HG03095 (cell line): Measurements from ENCODE around the gene GIN1.

Source experiments
- ATAC-seq: cut with Tn5 transposase; IDR thresholded peaks from one replicate; pipeline ENCODE4 v1.9.1; 2021; ENCODE audit warnings: moderate library complexity; ENCODE audit not compliant: unreplicated experiment

GIN1 gene

DNA sequence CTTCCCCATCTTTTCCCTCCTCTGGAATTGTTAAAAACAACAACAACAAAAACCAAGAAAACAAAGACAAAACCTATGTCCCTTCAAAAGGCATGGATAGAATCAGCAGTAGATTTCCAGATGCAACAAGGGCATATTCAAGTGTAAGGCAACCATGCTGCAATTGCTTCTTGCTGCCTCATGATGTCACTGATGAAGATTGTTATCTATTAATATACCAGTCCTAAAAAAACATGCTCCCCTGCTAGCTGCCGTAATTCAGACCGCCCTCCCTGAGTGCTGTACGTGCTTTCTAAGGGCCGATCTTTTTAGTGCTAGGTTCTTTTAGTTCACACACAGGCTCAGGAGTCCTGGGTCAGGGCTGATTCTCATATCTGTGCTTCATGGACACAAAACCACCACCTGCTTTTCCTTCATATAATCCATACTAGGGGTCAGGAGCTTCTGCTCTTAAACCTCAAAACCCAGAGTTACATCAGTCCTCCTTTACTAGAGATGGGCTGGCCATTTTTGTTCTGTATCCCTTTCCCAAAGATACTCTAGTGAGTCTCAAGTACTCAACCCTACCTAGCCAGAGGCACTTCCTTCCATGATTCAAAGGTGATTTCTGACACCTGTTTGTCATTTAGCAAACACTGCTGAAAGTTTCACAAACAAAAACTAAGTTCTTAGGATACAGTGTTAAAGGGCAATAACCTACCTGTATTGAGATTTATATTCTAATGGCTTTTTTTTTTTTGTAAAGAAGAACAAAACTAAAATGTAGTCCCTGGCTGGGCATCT, 82.1 kb downstream of the GIN1 start:
- ATAC-seq: no peak

GRCh38 chr5:103036601-103037000, 83.3 kb downstream of the GIN1 start:
- ATAC-seq: no peak
